GM23338 (cell line): ENCODE data around the gene RBFOX1. TPM values are rescaled to one million over a fixed set of nuclear protein-coding genes. Genes with fewer than 3 reads are reported as not detected.

Source experiments
- ATAC-seq: fragments of 200-7000 bp; cut with Tn5 transposase; 3 replicates; pipeline ENCODE4 v1.9.1; 2020
- DNase-seq: peaks from one replicate; pipeline ENCODE4 v3.0.0-alpha.2; 2015; ENCODE audit warnings: low spot score
- H2AFZ ChIP-seq: fragments of 200-600 bp; sonication (generic); 2 replicates; pipeline ENCODE4 v1.8.0; 2016; ENCODE audit warnings: antibody characterized with exemption, mild to moderate bottlenecking, moderate library complexity
- H3F3A ChIP-seq: fragments of 200-600 bp; sonication (generic); replicated peaks from 2 replicates; pipeline ENCODE4 v1.8.0; 2017; ENCODE audit warnings: antibody characterized with exemption, mixed run types, low read depth
- H3K27ac ChIP-seq: fragments of 200-600 bp; sonication (generic); 2 replicates; pipeline ENCODE4 v1.6.1; 2016; ENCODE audit warnings: low read depth
- H3K27me3 ChIP-seq: fragments of 200-600 bp; sonication (generic); 2 replicates; pipeline ENCODE4 v1.8.0; 2016; ENCODE audit warnings: mild to moderate bottlenecking, mixed run types, moderate library complexity; ENCODE audit not compliant: insufficient read depth
- H3K36me3 ChIP-seq: fragments of 200-600 bp; sonication (generic); 2 replicates; pipeline ENCODE4 v1.8.0; 2016; ENCODE audit warnings: mild to moderate bottlenecking; ENCODE audit not compliant: insufficient read depth
- H3K4me1 ChIP-seq: fragments of 200-600 bp; sonication (generic); 2 replicates; pipeline ENCODE4 v1.8.0; 2016; ENCODE audit warnings: mild to moderate bottlenecking, moderate library complexity; ENCODE audit not compliant: insufficient read depth
- H3K4me2 ChIP-seq: fragments of 200-600 bp; sonication (generic); 2 replicates; pipeline ENCODE4 v1.7.1; 2017; ENCODE audit warnings: mixed run types
- H3K4me3 ChIP-seq: fragments of 200-600 bp; sonication (generic); 2 replicates; pipeline ENCODE4 v1.6.1; 2016; ENCODE audit warnings: mixed run types
- H3K79me2 ChIP-seq: fragments of 200-600 bp; sonication (generic); replicated peaks from 2 replicates; pipeline ENCODE4 v1.8.0; 2017; ENCODE audit warnings: mild to moderate bottlenecking; ENCODE audit not compliant: insufficient read depth
- H3K9me2 ChIP-seq: fragments of 200-600 bp; sonication (generic); 2 replicates; pipeline ENCODE4 v1.8.0; 2017; ENCODE audit not compliant: insufficient read depth
- H4K20me1 ChIP-seq: fragments of 200-600 bp; sonication (generic); replicated peaks from 2 replicates; pipeline ENCODE4 v1.8.0; 2017; ENCODE audit warnings: mild to moderate bottlenecking; ENCODE audit not compliant: insufficient read depth
- H3K27ac Mint-ChIP-seq: 2 replicates; pipeline ENCODE4 v1.8.0; 2020; ENCODE audit warnings: inconsistent platforms, mild to moderate bottlenecking, moderate library complexity, mixed read lengths
- H3K27me3 Mint-ChIP-seq: 3 replicates; pipeline ENCODE4 v1.8.0; 2022; ENCODE audit warnings: low read depth, mild to moderate bottlenecking, moderate library complexity, mixed read lengths, inconsistent platforms; ENCODE audit not compliant: insufficient read depth, poor library complexity
- H3K36me3 Mint-ChIP-seq: 3 replicates; pipeline ENCODE4 v1.8.0; 2021; ENCODE audit warnings: low read depth, mild to moderate bottlenecking, inconsistent platforms, moderate library complexity, mixed read lengths
- H3K4me1 Mint-ChIP-seq: 3 replicates; pipeline ENCODE4 v1.8.0; 2020; ENCODE audit warnings: mild to moderate bottlenecking, inconsistent platforms, mixed read lengths
- H3K4me3 Mint-ChIP-seq: 3 replicates; pipeline ENCODE4 v1.8.0; 2021; ENCODE audit warnings: moderate library complexity, mild to moderate bottlenecking, inconsistent platforms, mixed read lengths
- H3K9me3 Mint-ChIP-seq: 3 replicates; pipeline ENCODE4 v1.8.0; 2020; ENCODE audit warnings: moderate library complexity, mild to moderate bottlenecking, inconsistent platforms, mixed read lengths
- CTCF ChIP-seq, 2 experiments: fragments of 200-600 bp in 1 of 2; sonication (generic) in 1 of 2; conservative IDR thresholded peaks; 2 replicates each; pipeline versions ENCODE4 v1.5.1 to v1.6.1; 2016 to 2017; ENCODE audit warnings: antibody characterized with exemption in 2 of 2, low read depth in 2 of 2, mild to moderate bottlenecking in 2 of 2, moderate library complexity in 1 of 2
- EZH2 ChIP-seq: fragments of 200-600 bp; sonication (generic); IDR thresholded peaks from one replicate; pipeline ENCODE4 v1.8.0; 2017; ENCODE audit warnings: antibody characterized with exemption, mild to moderate bottlenecking, low read depth; ENCODE audit not compliant: unreplicated experiment
- REST ChIP-seq: IDR thresholded peaks from one replicate; pipeline ENCODE4 v1.6.1; 2018; ENCODE audit warnings: antibody characterized with exemption; ENCODE audit not compliant: unreplicated experiment
- STAT1 ChIP-seq: IDR thresholded peaks from one replicate; pipeline ENCODE4 v1.6.1; 2016; ENCODE audit warnings: antibody characterized with exemption; ENCODE audit not compliant: unreplicated experiment
- ZNF462 ChIP-seq: fragments of 250-450 bp; sonication (Bioruptor Pico); IDR thresholded peaks from 2 replicates; pipeline ENCODE4 v1.5.0; 2020; ENCODE audit warnings: mild to moderate bottlenecking, moderate library complexity
- polyA plus RNA-seq: library from polyadenylated mRNA; unstranded; fragments of >200 nt; fragmentation: Nextera tagmentation; extraction: Ambion mirVana; gene quantifications from 2 replicates; pipeline ENCODE4 v1.2.1, GENCODE V29; 2016
- total RNA-seq: library from RNA; depleted of rRNA; stranded (reverse); fragments of >200 nt; shearing (Covaris generic); gene quantifications from 2 replicates; pipeline ENCODE4 v1.2.3, GENCODE V29; 2014

The RBFOX1 gene
- total and polyA plus RNA-seq, 2 experiments from 2014 or later = 2.5 to 3.6 TPM

- no peak for TF ChIP-seq ZNF462 (CRISPR knock-in tag)
- TF ChIP-seq STAT1 = no peak
Observed at GRCh38 chr16:7742626-7743025, 410.0 kb downstream of the RBFOX1 start (continued).

- Histone ChIP-seq H3K4me2 (no peak overlapping the region), H4K20me1 (no peaks in the 10 kb centered on the region), H3F3A (no peaks in the 10 kb centered on the region), H3K27me3 (no peaks in the 10 kb centered on the region), H3K27ac (no peak overlapping the region), H3K36me3 (no peaks in the 10 kb centered on the region), H3K4me3 (no peak overlapping the region), H3K4me1 (no peaks in the 10 kb centered on the region), H3K9me2 (no peaks in the 10 kb centered on the region), H2AFZ (no peak overlapping the region), H3K79me2 (no peaks in the 10 kb centered on the region)
- Mint-ChIP-seq H3K4me1 (peaks cover 17% of the 10 kb centered on the region), H3K27ac (no peak overlapping the region), H3K4me3 (no peak overlapping the region), H3K36me3 (no peaks in the 10 kb centered on the region), H3K27me3 (peaks cover 2% of the 10 kb centered on the region), H3K9me3 (no peaks in the 10 kb centered on the region)
- no peak for DNase-seq
- no peak for ATAC-seq
- no peak for TF ChIP-seq EZH2
- no peak for TF ChIP-seq CTCF (conservative IDR thresholded peaks at IDR 0.05; ENCODE audit: low read depth in 2 of 2)
- TF ChIP-seq REST = no peak
Observed at GRCh38 chr16:7744546-7745264, 412.1 kb downstream of the RBFOX1 start.
